Measurements from ENCODE around the gene DIS3L2.

- TF ChIP-seq POLR2A (IDR thresholded peaks at IDR 0.05; ENCODE audit: low read depth, low read length) (no peak), CTCF (conservative IDR thresholded peaks at IDR 0.05; ENCODE audit: low read depth, low read length) (no peak), MXI1 (IDR thresholded peaks at IDR 0.05; ENCODE audit: borderline replicate concordance, low read depth, low read length) (no peak), USF2 (IDR thresholded peaks at IDR 0.05; ENCODE audit: low read depth, low read length) (no peak)
Observed at GRCh38 chr2:232341061-232341738, 379.7 kb downstream of the DIS3L2 start.
